ENCODE data around the gene PROS1. TPM values are rescaled to one million over a fixed set of nuclear protein-coding genes. Genes with fewer than 3 reads are reported as not detected.

The PROS1 gene
- total and polyA plus RNA-seq, 9 of the 15 experiments (the other 6 are each of a cell fraction or from before 2014, with no cell fraction given): 5.5 to 50.5 (median 22.7) TPM

GRCh38 chr3:93991631-93992030 lies 17.9 kb upstream of the PROS1 start:
- ChIA-PET POLR2A (no interaction called here), CTCF (ENCODE audit: low intra/inter-chr PET ratio) (no interaction called here)
- H2AFZ ChIP-seq (ENCODE audit: low read depth, low read length): no peak overlapping the region
- H3K4me1 ChIP-seq (replicated peaks in 1 of 2; ENCODE audit: control insufficient read depth in 2 of 2, insufficient read depth in 2 of 2, low read length in 2 of 2): peaks cover 2 to 6% of the 10 kb centered on the region in 2 experiments; a peak in 2 of 5 replicates
- no peaks in the 10 kb centered on the region; the same call in 2 of the 3 replicates for H3K36me3 ChIP-seq (ENCODE audit: control insufficient read depth, insufficient read depth, low read length)
- 65% methylated on average over 2 of the region's 2 CpGs for WGBS (ENCODE audit: insufficient coverage, low coverage, missing lambda C conversion rate)
- intact Hi-C loops (cut with micrococcal nuclease) (no loop called here), in situ Hi-C loops (cut with MboI) (no loop called here)
- H4K20me1 ChIP-seq (replicated peaks; ENCODE audit: control insufficient read depth, insufficient read depth, low read length): no peaks in the 10 kb centered on the region
- no peaks in the 10 kb centered on the region for H3K27me3 ChIP-seq (ENCODE audit: control insufficient read depth in 2 of 2, insufficient read depth in 2 of 2, low read length in 2 of 2)
- no peaks in the 10 kb centered on the region for H3K9me3 ChIP-seq (replicated peaks; ENCODE audit: control insufficient read depth, insufficient read depth, low read depth, low read length)
- FAIRE-seq (no peak), ATAC-seq (no peak), DNase-seq (ENCODE audit: extremely low read depth in 1 of 4, low spot score in 3 of 4) (no peak)
- no peak overlapping the region for H3K27ac ChIP-seq (ENCODE audit: extremely low read depth, low read depth, low read length)
- no peaks in the 10 kb centered on the region for H3K9me1 ChIP-seq (ENCODE audit: control insufficient read depth, insufficient read depth, low read length)
- H3K4me2 ChIP-seq (ENCODE audit: insufficient read depth, low read length): no peak overlapping the region
- H3K4me3 ChIP-seq: no peak overlapping the region
- no TSS peak for BruUV-seq (replicated peaks)
- H3K79me2 ChIP-seq (ENCODE audit: control insufficient read depth, insufficient read depth, low read length): peaks cover 56% of the 10 kb centered on the region
- no peak for TF ChIP-seq AFF1 (IDR thresholded peaks at IDR 0.05; ENCODE audit: low read depth in 1 of 2, partially characterized antibody in 2 of 2)
- no peak overlapping the region for H3K9ac ChIP-seq (ENCODE audit: insufficient read depth in 1 of 2, low read depth in 2 of 2, low read length in 2 of 2)

All from K562 (cell line).